ENCODE measurements around the gene IFT172.

DNA sequence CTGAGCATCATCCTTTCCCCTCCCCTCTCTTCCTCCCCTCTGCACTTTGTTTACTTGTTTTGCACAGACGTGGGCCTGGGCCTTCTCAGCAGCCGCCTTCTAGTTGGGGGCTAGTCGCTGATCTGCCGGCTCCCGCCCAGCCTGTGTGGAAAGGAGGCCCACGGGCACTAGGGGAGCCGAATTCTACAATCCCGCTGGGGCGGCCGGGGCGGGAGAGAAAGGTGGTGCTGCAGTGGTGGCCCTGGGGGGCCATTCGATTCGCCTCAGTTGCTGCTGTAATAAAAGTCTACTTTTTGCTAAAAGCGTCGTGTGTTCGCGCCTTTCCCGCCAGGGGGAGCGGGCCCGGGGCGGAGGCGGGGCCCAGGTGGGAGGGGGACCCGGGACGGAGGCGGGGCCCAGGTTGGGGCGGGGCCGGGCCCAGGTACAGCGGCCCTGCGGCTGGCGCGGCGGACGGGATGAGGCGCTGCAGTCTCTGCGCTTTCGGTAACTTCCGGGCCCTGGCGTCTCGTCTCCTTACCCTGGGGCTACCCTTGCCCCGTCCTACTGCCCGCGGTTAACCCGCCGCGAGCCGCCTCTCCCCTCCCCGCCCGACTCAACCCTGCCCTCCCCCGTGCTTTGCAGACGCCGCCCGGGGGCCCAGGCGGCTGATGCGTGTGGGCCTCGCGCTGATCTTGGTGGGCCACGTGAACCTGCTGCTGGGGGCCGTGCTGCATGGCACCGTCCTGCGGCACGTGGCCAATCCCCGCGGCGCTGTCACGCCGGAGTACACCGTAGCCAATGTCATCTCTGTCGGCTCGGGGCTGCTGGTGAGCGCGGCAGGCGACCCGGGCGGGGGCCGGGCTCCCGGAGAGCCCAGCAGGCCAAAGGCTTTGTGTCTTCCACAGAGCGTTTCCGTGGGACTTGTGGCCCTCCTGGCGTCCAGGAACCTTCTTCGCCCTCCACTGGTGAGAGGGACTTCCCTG, 47.3 kb downstream of the IFT172 start, which contains the start of gene KRTCAP3:
- TF ChIP-seq, protein P1, sequence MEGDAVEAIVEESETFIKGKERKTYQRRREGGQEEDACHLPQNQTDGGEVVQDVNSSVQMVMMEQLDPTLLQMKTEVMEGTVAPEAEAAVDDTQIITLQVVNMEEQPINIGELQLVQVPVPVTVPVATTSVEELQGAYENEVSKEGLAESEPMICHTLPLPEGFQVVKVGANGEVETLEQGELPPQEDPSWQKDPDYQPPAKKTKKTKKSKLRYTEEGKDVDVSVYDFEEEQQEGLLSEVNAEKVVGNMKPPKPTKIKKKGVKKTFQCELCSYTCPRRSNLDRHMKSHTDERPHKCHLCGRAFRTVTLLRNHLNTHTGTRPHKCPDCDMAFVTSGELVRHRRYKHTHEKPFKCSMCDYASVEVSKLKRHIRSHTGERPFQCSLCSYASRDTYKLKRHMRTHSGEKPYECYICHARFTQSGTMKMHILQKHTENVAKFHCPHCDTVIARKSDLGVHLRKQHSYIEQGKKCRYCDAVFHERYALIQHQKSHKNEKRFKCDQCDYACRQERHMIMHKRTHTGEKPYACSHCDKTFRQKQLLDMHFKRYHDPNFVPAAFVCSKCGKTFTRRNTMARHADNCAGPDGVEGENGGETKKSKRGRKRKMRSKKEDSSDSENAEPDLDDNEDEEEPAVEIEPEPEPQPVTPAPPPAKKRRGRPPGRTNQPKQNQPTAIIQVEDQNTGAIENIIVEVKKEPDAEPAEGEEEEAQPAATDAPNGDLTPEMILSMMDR (IDR thresholded peaks at IDR 0.05): no peak
- TF ChIP-seq POLR2AphosphoS5 (IDR thresholded peaks at IDR 0.05; ENCODE audit: insufficient read depth in 1 of 2, low read depth in 1 of 2): peak in 1 of 2 donors; percentile 13
- no peak for TF ChIP-seq POLR2A (IDR thresholded peaks at IDR 0.05)
